ENCODE results near the gene FKBP5.
A peak's percentile ranks its signal among the peaks of the same experiment; 100 is the strongest.

FKBP5 gene

DNA sequence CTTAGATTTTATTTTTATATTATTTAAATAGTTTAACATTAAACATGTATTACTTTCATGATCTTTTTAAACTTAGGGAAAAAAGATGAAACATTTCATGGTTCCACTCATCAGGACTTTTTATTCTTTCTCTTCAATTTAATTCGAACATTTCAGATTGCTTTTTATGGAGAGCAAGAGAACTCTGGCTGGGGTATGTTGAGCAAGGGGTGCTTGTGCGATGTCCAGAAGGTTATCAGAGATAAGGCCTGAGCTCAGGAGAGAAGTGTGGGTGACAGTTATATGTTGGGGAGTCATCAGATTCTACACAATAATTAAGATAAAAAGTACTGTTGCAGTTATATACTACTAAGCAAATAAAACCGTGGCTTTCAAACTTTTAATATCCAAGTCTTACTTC, 37.5 kb downstream of the FKBP5 start:
- Mint-ChIP-seq H3K9me3 (no peaks in the 10 kb centered on the region), H3K4me1 (ENCODE audit: low read depth in 2 of 2) (peaks cover 13 to 21% of the 10 kb centered on the region in 2 donors), H3K27me3 (no peaks in the 10 kb centered on the region), H3K27ac (peak overlapping the region in 1 of 2 donors; percentile 44), H3K36me3 (ENCODE audit: insufficient read depth) (no peaks in the 10 kb centered on the region), H3K4me3 (no peak overlapping the region)
- ATAC-seq (replicated peaks) (no peak), DNase-seq (no peak)

DNA sequence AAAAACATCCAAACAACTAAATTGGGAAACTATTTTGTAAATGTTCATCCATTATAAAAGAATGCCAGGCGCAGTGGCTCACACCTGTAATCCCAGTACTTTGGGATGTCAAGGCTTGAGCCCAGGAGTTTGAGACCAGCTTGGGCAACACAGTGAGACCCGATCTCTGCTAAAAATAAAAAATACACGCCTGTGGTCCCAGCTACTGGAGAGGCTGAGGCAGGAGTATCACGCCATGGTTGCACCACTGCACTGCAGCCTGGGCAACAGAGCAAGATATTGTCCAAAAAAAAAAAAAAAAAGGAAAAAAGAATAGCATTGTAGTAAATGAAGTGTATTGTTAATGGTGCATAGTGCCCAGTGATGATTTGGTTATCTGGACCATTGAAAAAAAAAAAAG, 38.7 kb downstream of the FKBP5 start:
- H3K27ac Mint-ChIP-seq, result no peak overlapping the region
- no peak overlapping the region for H3K4me3 Mint-ChIP-seq
- no peaks in the 10 kb centered on the region for H3K9me3 Mint-ChIP-seq
- H3K36me3 Mint-ChIP-seq (ENCODE audit: insufficient read depth), result peaks cover 9% of the 10 kb centered on the region
- H3K27me3 Mint-ChIP-seq, result no peaks in the 10 kb centered on the region
- DNase-seq (no peak), ATAC-seq (replicated peaks) (no peak)
- peaks cover 16 to 21% of the 10 kb centered on the region in 2 donors for H3K4me1 Mint-ChIP-seq (ENCODE audit: low read depth in 2 of 2)

DNA sequence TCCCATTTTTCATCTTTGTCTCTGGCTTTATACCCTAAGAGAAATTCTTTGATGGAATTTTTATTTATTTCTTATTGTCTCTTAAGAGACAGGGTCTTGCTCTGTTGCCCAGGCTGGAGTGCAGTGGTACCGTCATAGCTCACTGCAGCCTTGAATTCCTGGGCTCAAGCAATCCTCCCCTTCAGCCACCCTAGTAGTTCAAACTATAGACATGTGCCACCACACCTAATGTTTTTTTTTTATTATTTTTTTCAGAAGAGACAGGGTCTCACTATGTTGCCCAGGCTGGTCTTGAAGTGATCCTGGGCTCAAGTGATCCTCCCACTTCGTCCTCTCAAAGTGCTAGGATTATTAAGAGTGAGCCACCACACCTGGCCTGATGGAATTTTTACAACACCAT, 40.5 kb downstream of the FKBP5 start:
- peaks cover 19 to 26% of the 10 kb centered on the region in 2 donors for H3K4me1 Mint-ChIP-seq (ENCODE audit: low read depth in 2 of 2)
- ATAC-seq (replicated peaks) (no peak), DNase-seq (no peak)
- H3K27ac Mint-ChIP-seq, result no peak overlapping the region
- no peaks in the 10 kb centered on the region for H3K27me3 Mint-ChIP-seq
- no peak overlapping the region for H3K4me3 Mint-ChIP-seq
- no peaks in the 10 kb centered on the region for H3K9me3 Mint-ChIP-seq
- H3K36me3 Mint-ChIP-seq (ENCODE audit: insufficient read depth), result peaks cover 10% of the 10 kb centered on the region

DNA sequence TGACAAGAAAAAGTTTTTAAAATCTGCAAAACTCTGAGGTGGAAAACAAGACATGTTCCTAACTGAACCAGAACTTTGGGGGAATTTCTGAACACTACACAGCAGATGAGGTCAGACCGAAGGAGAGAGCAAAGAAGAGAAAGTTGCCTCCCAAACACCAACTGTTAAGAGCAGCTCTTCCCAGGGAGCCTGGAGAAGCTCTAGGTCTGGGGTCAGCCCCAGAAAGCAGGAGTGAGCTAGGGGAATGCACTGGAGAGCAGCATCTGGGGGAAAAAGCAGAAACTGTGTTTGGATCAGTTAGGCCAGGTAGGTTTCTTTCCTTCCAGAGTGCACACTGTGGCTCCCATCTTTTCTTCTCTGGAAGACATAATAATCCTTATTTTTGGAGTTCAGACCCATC, 41.3 kb downstream of the FKBP5 start:
- Mint-ChIP-seq H3K36me3 (ENCODE audit: insufficient read depth) (peaks cover 10% of the 10 kb centered on the region), H3K9me3 (no peaks in the 10 kb centered on the region), H3K27ac (peak overlapping the region; percentile 49 to 74), H3K27me3 (no peaks in the 10 kb centered on the region), H3K4me1 (ENCODE audit: low read depth in 2 of 2) (peaks cover 16 to 22% of the 10 kb centered on the region in 2 donors), H3K4me3 (no peak overlapping the region)
- no peak for DNase-seq
- no peak for ATAC-seq (replicated peaks)

DNA sequence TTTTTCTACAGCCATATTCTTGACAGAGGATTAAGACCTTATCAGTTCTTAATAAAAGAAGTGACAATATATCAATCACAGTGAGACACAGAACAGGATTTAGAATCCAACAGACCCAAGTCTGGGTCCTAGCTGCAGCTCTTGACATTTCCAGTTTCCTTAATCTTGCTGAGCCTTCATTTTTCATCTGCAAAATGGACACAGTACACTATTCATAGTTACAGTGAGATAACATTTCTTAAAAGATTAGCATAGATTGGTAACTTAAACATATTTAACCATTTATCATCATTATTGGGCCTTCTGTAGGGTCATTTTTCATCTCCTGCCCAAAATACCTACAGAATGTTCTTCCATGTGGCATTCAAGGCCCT, 45.6 kb downstream of the FKBP5 start:
- no peak for ATAC-seq (replicated peaks)
- H3K4me3 Mint-ChIP-seq, result no peak overlapping the region
- no peaks in the 10 kb centered on the region for H3K27me3 Mint-ChIP-seq
- H3K9me3 Mint-ChIP-seq, result no peaks in the 10 kb centered on the region
- peaks cover 16 to 17% of the 10 kb centered on the region in 2 donors for H3K4me1 Mint-ChIP-seq (ENCODE audit: low read depth in 2 of 2)
- no peak for DNase-seq
- H3K36me3 Mint-ChIP-seq (ENCODE audit: insufficient read depth), result peaks cover 40% of the 10 kb centered on the region
- H3K27ac Mint-ChIP-seq, result peak overlapping the region; percentile 2 to 82

DNA sequence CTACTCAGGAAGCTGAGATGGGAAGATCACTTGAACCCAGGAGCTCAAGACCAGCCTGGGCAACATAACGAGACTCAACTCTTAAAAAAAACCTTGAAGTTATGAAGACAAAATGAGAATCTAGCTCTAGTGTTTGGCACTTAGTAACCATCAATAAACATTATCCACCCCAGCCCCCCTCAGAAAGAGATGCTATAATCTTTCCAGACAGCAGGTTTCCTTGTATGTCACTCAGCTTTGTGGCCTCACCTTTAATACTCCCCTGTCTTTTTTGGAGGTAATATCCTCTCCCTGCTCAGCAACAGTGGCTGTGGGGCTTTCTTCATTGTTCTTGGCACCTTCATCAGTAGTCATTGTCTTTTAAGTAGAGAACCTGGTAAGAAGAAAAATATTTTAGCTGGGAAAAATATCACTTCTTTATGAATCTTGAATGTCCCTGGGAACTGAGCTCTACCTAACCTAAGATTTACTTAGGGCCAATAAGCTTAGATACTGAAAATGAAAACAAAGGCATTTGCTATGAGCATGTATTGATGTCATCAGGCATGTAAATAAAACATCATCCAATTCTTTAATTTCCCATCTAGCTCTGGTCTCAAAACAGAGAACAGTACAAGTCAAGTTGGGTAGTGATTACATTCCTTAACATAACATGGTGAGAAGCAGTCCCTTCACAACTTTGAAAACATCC, 46.1 kb downstream of the FKBP5 start:
- Mint-ChIP-seq H3K27me3 (no peaks in the 10 kb centered on the region), H3K4me1 (ENCODE audit: low read depth in 2 of 2) (peaks cover 16 to 17% of the 10 kb centered on the region in 2 donors), H3K36me3 (ENCODE audit: insufficient read depth) (peaks cover 44% of the 10 kb centered on the region), H3K9me3 (no peaks in the 10 kb centered on the region), H3K4me3 (no peak overlapping the region), H3K27ac (peak overlapping the region; percentile 2 to 82)
- no peak for DNase-seq
- peak; percentile 66 for ATAC-seq (replicated peaks)

DNA sequence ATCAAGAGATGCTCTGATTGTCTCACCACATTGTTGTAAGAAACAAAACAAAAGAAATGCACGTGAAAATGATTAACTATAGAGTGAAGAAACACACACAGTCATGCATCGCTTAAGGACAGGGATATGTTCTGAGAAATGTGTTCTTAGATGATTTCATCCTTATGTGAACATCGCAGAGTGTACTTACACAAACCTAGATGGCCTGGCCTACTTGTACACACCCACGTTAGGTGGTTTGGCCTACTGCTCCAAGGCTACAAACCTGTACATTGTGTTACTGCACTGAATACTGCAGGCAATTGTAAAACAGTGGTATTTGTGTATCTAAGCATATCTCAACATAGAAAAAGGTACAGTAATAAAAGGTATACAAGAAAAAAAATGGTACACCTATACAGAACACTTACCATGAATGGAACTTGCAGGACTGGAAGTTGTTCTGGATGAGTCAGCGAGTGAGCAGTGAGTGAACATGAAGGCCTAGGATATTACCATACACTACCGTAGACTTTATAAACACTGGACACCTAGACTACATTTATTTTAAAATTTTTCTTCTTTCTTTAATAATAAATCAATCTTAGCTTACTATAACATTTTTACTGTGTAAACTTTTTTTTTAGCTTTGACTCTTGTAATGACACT, 48.6 kb downstream of the FKBP5 start:
- ATAC-seq (replicated peaks) (no peak), DNase-seq (no peak)
- H3K27me3 Mint-ChIP-seq, result no peaks in the 10 kb centered on the region
- no peak overlapping the region for H3K27ac Mint-ChIP-seq
- H3K36me3 Mint-ChIP-seq (ENCODE audit: insufficient read depth), result peaks cover 55% of the 10 kb centered on the region
- no peak overlapping the region for H3K4me3 Mint-ChIP-seq
- H3K4me1 Mint-ChIP-seq (ENCODE audit: low read depth in 2 of 2), result peaks cover 12 to 18% of the 10 kb centered on the region in 2 donors
- H3K9me3 Mint-ChIP-seq, result no peaks in the 10 kb centered on the region

DNA sequence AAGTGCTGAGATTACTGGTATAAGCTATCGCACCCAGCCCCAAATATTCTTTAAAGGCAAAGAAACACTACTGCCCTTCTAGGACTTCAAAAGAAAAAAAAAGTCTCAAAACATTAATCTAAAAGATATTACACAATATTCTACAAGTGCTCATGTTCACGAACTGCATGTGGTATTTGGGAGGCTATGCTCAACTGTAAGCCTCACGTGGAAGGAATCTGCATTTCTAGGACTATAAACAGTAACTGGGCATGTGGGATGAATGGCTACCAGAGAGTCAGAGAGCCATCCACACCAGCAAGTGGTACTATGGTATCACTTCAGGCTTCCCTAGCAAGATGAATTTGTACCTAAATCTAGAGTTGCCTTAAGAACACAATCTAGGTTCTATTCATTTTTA, 50.0 kb downstream of the FKBP5 start:
- Mint-ChIP-seq H3K9me3 (no peaks in the 10 kb centered on the region), H3K4me1 (ENCODE audit: low read depth in 2 of 2) (peaks cover 6 to 16% of the 10 kb centered on the region in 2 donors), H3K36me3 (ENCODE audit: insufficient read depth) (peaks cover 65% of the 10 kb centered on the region), H3K27ac (peak overlapping the region in 1 of 2 donors; percentile 58), H3K27me3 (no peaks in the 10 kb centered on the region), H3K4me3 (no peak overlapping the region)
- DNase-seq, result no peak
- no peak for ATAC-seq (replicated peaks)

DNA sequence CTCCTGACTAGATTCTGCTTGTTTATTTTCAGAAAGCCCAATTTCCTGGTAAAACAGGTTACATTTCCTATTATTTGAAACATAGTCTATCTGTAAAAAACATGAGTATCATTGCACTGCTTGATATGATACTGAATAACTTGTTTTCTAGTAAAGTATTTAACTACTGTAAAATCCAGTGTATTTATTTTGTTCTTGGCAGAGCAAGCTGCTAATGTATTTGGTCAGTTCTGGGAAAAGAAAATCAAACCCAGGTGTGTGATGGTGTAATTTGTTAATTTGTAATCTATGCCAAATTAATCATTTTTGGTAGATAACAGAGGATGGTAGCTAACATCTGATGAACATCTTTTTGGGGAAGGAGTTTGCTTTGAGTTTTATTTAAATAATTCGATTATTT, 50.8 kb downstream of the FKBP5 start:
- DNase-seq (no peak), ATAC-seq (replicated peaks) (no peak)
- Mint-ChIP-seq H3K4me3 (no peak overlapping the region), H3K27ac (peak overlapping the region in 1 of 2 donors; percentile 58), H3K9me3 (no peaks in the 10 kb centered on the region), H3K36me3 (ENCODE audit: insufficient read depth) (peaks cover 69% of the 10 kb centered on the region), H3K4me1 (ENCODE audit: low read depth in 2 of 2) (peaks cover 2 to 11% of the 10 kb centered on the region in 2 donors), H3K27me3 (no peaks in the 10 kb centered on the region)

DNA sequence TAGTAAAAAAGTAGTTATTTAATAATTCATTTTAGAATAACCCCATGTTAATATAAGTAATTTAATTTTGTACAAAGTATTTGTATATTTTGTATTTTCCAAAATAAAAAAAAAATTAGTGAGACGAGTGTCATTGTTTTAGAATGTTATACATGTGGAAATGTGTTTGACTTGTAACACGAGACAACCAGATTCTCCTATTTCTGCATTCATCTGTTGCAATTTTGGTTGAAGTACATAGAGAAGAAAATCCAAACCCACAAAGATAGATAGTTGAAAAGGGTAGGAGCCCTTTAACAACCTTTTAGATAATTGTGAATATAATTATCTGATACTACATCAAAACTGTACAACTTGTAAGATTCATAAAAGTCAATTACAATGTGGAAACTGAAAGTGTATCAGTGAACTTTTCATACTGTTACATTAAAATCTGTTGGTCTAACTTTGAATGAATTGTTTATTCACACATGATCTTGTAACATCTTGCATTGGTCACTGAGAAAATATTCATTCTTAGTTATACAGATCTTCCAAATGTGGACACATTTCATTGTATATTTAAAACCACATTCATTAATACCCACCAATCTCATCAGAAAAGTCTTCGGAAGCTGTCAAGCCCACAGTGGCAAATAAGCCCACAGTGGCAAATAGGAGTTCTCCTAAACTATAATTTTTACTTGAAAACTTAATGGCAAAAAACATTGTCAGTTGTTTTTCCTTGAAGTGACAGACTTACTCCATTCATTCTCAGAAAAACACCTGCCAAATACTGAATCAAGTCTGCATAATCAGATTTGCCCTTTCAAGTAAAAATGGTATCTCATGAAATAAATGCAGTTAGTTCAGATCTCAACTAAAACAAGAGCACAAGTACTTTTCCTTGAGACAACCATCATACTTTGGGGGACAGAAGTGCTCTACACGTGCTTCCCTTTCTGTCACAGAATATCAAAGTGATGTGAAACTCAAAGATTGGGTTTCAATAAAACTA, 52.8 kb downstream of the FKBP5 start:
- Mint-ChIP-seq H3K4me1 (ENCODE audit: low read depth in 2 of 2) (peaks cover 0 to 11% of the 10 kb centered on the region in 2 donors), H3K4me3 (no peak overlapping the region), H3K27me3 (no peaks in the 10 kb centered on the region), H3K36me3 (ENCODE audit: insufficient read depth) (peaks cover 68% of the 10 kb centered on the region), H3K27ac (peak overlapping the region in 1 of 2 donors; percentile 59), H3K9me3 (no peaks in the 10 kb centered on the region)
- no peak for ATAC-seq (replicated peaks)
- no peak for DNase-seq

DNA sequence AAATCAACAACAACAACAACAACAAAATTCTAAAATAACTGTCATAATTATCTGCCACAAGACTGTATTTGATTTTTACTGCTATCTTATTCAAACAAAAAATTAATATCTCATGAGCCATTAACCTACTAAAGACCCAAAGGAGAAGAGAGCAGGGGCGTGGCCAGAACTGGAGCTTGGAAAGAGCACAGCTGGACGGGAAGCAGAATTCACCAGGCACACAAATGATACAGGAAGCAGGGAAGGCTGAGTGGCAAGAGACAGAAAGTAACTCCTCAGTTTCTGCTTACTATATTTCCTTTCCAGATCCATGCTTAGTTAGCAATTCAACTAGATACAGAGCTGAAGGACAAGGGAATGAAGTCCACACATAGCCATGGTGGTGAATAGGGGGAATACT, 54.4 kb downstream of the FKBP5 start:
- Mint-ChIP-seq H3K36me3 (ENCODE audit: insufficient read depth) (peaks cover 58% of the 10 kb centered on the region), H3K27me3 (no peaks in the 10 kb centered on the region), H3K27ac (peak overlapping the region; percentile 56 to 61), H3K9me3 (no peaks in the 10 kb centered on the region), H3K4me1 (ENCODE audit: low read depth in 2 of 2) (peaks cover 1 to 11% of the 10 kb centered on the region in 2 donors), H3K4me3 (no peak overlapping the region)
- ATAC-seq (replicated peaks) (no peak), DNase-seq (no peak)

DNA sequence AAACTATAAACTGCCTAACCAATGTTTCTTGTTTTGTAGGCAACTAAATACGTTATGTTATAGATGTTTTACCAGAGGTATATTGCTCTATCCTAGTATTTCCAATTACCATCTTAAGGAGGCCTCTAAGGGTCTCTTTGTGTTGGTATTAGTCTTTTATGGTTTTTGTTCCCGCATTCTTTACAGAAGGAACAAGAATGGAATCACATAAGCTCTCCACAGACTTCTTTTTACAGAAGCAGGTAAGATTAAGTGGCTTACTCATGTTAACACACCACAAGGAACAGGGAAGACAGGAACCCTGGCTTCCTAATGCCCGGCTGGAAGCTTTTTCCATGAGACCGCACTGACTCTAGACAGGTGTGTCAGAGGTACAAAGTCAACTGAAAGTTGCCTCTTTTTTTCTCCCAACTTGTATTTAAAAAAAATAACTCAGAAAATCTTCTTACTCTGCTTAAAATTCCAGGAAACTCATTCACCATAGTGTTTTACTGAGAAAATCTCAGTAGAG, 55.1 kb downstream of the FKBP5 start:
- ATAC-seq (replicated peaks) (no peak), DNase-seq (no peak)
- Mint-ChIP-seq H3K36me3 (ENCODE audit: insufficient read depth) (peaks cover 57% of the 10 kb centered on the region), H3K27me3 (no peaks in the 10 kb centered on the region), H3K4me1 (ENCODE audit: low read depth in 2 of 2) (peaks cover 1 to 11% of the 10 kb centered on the region in 2 donors), H3K4me3 (no peak overlapping the region), H3K27ac (peak overlapping the region; percentile 56 to 61), H3K9me3 (no peaks in the 10 kb centered on the region)

DNA sequence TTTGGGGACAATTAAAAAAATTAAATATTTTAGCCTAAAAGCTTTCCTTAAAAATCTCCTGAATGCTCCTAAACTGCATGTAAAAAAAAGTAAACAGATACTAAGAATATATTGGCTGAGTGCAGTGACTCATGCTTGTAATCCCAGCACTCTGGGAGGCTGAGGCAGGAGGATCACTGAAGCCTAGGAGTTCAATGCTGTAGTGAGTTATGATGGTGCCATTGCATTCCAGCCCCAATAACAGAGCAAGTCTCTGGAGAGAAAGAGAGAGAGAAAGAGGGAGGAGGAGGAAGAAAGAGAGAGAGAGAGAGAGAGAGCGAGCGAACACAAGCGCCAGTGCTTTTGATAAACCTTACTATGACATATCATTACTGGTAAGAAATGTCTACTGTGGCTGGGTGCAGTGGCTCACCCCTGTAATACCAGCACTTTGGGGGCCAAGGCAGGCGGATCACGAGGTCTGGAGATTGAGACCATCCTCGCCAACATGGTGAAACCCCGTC, 58.8 kb downstream of the FKBP5 start:
- DNase-seq (no peak), ATAC-seq (replicated peaks) (no peak)
- H3K4me3 Mint-ChIP-seq, result no peak overlapping the region
- no peaks in the 10 kb centered on the region for H3K9me3 Mint-ChIP-seq
- H3K27ac Mint-ChIP-seq, result peak overlapping the region in 1 of 2 donors; percentile 81
- peaks cover 1 to 4% of the 10 kb centered on the region in 2 donors for H3K4me1 Mint-ChIP-seq (ENCODE audit: low read depth in 2 of 2)
- H3K36me3 Mint-ChIP-seq (ENCODE audit: insufficient read depth), result peaks cover 27% of the 10 kb centered on the region
- H3K27me3 Mint-ChIP-seq, result no peaks in the 10 kb centered on the region

Data from effector memory CD8-positive, alpha-beta T cell (primary cell).